Activated CD8-positive, alpha-beta memory T cell treated with anti-CD3 and anti-CD28 coated beads, Interleukin-2, amount 10 ng/mL, durations not matched to agents 7 days and 5 days (primary cell): ENCODE measurements around the gene TNNC1. TPM values are rescaled to one million over a fixed set of nuclear protein-coding genes. Genes with fewer than 3 reads are reported as not detected.

Source experiments
- ATAC-seq: fragments of 150-1000 bp; cut with Tn5 transposase; one replicate; pipeline ENCODE4 v1.10.0; 2021; ENCODE audit warnings: moderate library complexity
- CTCF ChIA-PET: fragments of 350-600 bp; sonication (Branson Sonifier 250); formaldehyde crosslinking; loops from one replicate; lab custom pipeline; 2021; ENCODE audit warnings: antibody characterized with exemption; lab: Charles Lee
- DNase-seq: peaks from one replicate; pipeline ENCODE4 v3.0.0-alpha.2; 2020
- H3K27ac Mint-ChIP-seq: one replicate; pipeline ENCODE4 v1.8.0; 2021; ENCODE audit warnings: mild to moderate bottlenecking, mixed read lengths
- H3K27me3 Mint-ChIP-seq: one replicate; pipeline ENCODE4 v1.8.0; 2021; ENCODE audit warnings: mixed read lengths
- H3K36me3 Mint-ChIP-seq: one replicate; pipeline ENCODE4 v1.8.0; 2021; ENCODE audit warnings: mild to moderate bottlenecking, mixed read lengths
- H3K4me1 Mint-ChIP-seq: one replicate; pipeline ENCODE4 v1.8.0; 2021; ENCODE audit warnings: mixed read lengths
- H3K4me3 Mint-ChIP-seq: one replicate; pipeline ENCODE4 v1.8.0; 2021; ENCODE audit warnings: mild to moderate bottlenecking, moderate library complexity, mixed read lengths
- H3K9me3 Mint-ChIP-seq: one replicate; pipeline ENCODE4 v1.8.0; 2022; ENCODE audit warnings: low read depth, mixed read lengths
- total RNA-seq, 2 experiments: library from RNA; stranded (reverse); gene quantifications; one replicate each; pipeline ENCODE4 v1.2.3, GENCODE V29; 2021

The TNNC1 gene
- total RNA-seq, 2 experiments from 2014 or later: 1.4 to 2.6 TPM

DNA sequence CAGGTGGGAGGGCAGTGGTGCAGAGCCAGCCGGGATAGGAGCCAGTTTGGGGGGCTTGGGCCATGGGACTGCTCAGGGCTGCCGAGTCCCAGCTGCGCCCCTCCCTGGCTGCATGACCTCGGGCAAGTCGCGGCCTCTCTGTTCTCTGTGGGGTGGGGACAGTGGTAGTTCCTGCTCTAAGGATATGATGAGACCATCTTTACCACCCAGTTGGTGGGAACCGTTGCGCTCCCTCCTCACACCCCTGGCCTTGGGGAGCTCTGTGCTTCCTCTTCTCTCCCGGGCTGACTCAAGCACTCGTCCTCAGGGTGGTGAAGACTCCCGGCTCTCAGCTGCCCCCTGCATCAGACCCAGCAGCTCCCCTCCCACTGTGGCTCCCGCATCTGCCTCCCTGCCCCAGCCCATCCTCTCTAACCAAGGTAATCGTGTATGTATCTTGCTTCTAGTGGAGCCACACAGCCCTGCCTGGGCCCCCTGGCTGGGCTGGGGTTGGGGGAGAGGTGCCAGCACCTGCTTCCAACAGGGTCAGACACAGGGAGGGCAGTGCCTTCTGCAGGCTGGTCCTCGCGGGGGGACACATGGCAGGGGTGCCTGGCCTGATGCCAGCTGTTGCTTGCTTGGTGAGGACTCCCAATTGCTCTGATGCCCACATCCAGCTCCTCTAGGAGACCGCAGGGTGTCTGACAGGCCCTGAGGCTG lies 26.2 kb upstream of the TNNC1 start:
- H3K27ac Mint-ChIP-seq: no peak overlapping the region
- CTCF ChIA-PET: no interaction called here
- no peaks in the 10 kb centered on the region for H3K27me3 Mint-ChIP-seq
- ATAC-seq: no peak
- H3K36me3 Mint-ChIP-seq: peaks cover 33% of the 10 kb centered on the region
- no peaks in the 10 kb centered on the region for H3K4me1 Mint-ChIP-seq
- H3K4me3 Mint-ChIP-seq: no peak overlapping the region
- H3K9me3 Mint-ChIP-seq: no peaks in the 10 kb centered on the region
- DNase-seq: no peak

DNA sequence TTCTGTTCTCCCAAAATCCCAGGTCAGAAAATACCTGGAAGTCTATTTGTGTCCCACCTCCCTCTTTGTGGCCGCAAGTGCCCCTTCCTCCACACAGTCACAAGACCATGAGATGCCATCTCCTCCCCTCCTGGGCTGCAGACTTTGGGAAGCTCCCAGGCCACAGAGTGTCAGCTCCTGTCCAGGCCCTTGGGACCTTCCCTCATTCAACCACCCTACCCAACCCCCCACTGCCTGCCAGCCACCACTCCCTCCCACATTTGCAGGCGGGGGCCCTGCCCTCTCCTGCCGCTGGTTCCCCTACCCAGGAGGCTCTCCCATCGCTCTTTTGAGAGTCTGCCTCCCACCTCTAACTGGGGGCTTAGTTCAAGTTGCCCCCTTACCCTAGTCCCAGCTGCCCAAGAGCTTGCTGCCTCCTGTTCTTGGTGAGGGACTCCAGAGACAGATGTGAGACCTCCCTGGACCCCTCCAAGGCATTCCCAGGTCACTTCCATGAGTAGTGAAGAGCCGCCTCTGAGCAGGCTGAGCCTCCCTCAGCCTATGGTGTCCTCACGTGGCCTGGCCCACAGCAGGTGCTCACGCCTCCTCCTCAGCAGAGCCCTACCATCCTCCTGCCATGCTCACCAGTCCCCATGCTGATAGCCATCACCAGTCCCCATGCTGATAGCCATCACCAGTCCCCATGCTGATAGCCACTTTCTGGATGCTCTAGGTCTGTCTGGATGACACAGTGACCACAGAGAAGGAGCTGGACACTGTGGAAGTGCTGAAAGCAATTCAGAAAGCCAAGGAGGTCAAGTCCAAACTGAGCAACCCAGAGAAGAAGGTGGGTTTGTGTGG lies 25.4 kb upstream of the TNNC1 start:
- Mint-ChIP-seq H3K9me3 (no peaks in the 10 kb centered on the region), H3K4me1 (no peaks in the 10 kb centered on the region), H3K4me3 (no peak overlapping the region), H3K27me3 (no peaks in the 10 kb centered on the region), H3K36me3 (peaks cover 36% of the 10 kb centered on the region), H3K27ac (no peak overlapping the region)
- no peak for ATAC-seq
- CTCF ChIA-PET: interaction anchor here (0.6 kb wide), 1 partner anchor 63 kb away, joined by 3 read pairs; no protein-coding TSS in a partner anchor
- DNase-seq: no peak

DNA sequence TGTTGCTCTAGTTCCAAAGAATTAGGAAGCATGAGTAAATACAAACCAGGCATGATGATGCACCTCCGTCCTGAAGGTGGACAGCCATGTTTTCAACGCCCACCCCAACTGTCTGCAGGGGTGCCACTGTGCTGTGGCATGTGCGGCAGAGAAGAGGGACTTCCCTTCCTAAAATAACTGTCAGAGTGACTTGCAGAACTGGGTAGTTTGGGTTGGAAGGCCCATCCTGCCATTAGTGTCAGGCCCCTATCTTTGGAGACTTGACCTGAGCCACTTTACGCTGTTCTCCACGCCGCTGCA lies 23.9 kb upstream of the TNNC1 start:
- Mint-ChIP-seq H3K9me3 (no peaks in the 10 kb centered on the region), H3K27me3 (no peaks in the 10 kb centered on the region), H3K4me3 (no peak overlapping the region), H3K36me3 (peaks cover 49% of the 10 kb centered on the region), H3K4me1 (no peaks in the 10 kb centered on the region), H3K27ac (no peak overlapping the region)
- no peak for DNase-seq
- no peak for ATAC-seq
- CTCF ChIA-PET: no interaction called here

DNA sequence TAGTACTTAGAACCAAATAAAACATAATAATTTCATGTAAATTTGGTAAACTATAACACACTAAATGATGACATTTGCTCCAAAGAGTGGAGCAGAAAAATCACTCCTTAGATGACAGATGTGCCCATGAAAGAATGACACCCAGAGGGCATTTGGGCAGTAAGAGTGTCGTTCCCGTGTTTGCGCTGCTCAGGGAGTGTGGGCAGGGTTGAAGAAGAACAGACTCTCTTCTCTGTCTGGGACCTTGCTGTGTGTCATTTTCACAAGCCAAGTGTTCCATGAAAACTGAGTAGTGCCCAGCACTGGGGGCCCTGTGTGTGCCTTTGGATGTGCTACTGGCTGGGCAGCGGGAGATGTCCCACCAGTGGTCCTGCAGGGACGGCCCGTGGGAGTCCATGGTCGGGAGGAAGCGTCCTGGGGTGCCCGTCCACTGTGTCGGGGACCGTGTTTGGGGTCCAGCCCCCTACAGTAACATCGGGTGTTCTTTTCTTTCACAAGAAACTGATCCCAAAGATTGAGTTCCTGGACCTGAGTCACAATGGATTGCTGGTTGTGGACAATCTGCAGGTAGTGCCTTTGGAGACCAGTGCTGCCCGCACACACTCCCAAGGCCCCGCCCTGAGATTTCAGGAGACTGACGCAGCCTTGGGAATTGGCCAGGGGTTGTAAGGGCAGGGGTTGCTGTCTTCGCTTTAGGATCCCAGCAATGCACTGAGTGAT lies 23.4 kb upstream of the TNNC1 start:
- H3K4me3 Mint-ChIP-seq: no peak overlapping the region
- ATAC-seq (no peak), DNase-seq (no peak)
- no peaks in the 10 kb centered on the region for H3K4me1 Mint-ChIP-seq
- no peaks in the 10 kb centered on the region for H3K9me3 Mint-ChIP-seq
- H3K27me3 Mint-ChIP-seq: no peaks in the 10 kb centered on the region
- peaks cover 51% of the 10 kb centered on the region for H3K36me3 Mint-ChIP-seq
- CTCF ChIA-PET: no interaction called here
- H3K27ac Mint-ChIP-seq: no peak overlapping the region

DNA sequence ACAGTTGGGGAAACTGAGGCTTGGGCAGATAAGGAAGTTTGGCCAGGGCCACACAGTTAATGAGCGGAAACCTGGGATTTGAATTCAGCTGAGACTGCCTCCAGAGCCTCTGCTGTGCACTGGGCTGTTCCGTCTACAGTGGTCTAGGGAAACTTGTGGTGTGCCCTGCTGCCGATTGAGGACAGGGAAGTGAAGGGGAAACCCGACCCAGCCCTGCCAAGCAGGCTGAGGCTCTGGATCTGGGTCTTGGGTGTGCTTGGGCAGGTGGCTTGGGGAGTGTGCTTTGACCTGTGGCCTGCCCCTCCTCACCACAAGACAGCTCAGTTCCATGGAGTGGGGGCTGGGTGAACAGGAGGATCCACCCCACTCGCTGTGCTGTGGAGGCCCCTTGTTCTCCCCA lies 19.2 kb upstream of the TNNC1 start:
- Mint-ChIP-seq H3K4me3 (no peak overlapping the region), H3K4me1 (peaks cover 2% of the 10 kb centered on the region), H3K27me3 (no peaks in the 10 kb centered on the region), H3K27ac (no peak overlapping the region), H3K9me3 (no peaks in the 10 kb centered on the region), H3K36me3 (peaks cover 37% of the 10 kb centered on the region)
- CTCF ChIA-PET: no interaction called here
- no peak for DNase-seq
- ATAC-seq: no peak

DNA sequence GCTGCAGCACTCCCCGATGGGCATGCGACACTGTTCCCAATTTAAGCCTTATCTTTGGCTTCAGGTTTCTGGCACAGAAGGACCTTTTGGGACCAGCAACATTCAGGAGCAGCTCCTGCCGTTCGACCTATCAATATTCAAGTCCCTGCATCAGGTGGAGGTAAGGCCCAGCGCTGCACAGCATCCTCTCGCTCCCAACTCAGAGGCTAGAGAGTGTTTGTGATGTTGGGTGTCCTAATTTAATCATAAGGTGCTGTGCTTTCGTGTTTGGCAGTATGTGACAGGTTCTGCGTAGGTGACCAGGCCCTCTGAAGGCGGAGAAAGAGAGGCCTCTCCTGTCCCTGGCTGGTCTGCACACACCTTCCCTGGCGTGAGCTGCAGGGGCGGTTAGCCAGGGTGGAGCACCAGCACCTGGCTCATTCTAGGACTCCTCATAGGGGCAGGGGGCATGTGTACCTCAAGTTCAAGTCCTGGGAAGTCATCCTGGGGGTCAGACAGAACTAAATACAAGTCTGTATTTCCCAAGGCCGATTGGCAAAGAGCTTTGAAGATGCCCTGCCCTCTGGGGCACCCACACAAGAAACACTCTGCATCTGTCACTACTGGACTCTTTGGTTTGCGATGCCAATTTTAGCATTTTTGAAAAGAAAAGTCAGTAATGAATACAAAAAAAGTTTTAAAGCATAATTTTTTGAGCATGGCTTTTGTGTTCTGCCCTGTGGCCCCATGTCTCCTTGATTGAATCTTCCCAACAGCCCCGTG lies 18.6 kb upstream of the TNNC1 start:
- peaks cover 33% of the 10 kb centered on the region for H3K36me3 Mint-ChIP-seq
- no peak for DNase-seq
- H3K9me3 Mint-ChIP-seq: no peaks in the 10 kb centered on the region
- H3K27me3 Mint-ChIP-seq: no peaks in the 10 kb centered on the region
- H3K27ac Mint-ChIP-seq: no peak overlapping the region
- H3K4me3 Mint-ChIP-seq: no peak overlapping the region
- CTCF ChIA-PET: no interaction called here
- no peak for ATAC-seq
- peaks cover 2% of the 10 kb centered on the region for H3K4me1 Mint-ChIP-seq

DNA sequence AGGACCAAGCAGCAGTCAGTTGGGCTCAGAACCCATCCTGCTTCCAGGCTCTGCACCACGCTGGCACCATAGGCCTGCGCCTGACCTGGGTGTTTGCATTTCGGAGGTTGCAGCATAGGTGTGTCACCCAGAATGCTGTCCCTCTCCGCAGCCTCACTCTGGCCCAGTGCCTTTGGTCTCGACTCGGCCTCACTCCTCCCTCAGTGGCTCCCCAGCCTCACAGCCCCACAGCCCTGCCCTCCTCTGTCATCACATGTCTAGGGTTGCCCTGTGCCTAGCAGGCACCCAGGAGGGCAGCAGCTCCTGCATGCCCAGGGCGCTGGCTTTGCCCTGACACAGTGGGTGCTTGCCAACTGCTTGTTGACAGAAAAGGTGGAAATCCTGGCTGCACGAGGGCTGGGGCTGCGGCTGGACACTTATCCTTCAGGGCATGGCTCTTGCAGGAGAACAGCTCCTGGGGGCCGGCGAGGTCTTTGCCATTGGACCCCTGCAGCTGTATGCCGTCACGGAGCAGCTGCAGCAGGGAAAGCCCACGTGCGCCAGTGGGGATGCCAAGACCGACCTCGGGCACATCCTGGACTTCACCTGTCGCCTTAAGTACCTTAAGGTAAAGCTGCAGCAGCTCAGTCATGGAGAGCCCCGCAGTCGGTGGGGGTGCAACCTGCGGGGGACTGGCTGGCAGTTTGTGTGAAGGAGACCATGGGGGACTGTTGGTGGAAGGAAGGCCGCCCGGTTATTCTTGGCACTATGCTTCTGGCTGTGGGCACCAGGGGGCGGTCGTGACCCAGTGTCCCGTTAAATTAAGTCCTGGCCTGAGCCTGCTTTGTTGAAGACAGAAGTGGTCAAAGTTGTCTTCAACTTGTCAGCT lies 17.8 kb upstream of the TNNC1 start:
- peak; percentile 33 for ATAC-seq
- CTCF ChIA-PET: interaction anchor here (1.1 kb wide), 1 partner anchor 25 kb away, joined by 3 read pairs; no protein-coding TSS in a partner anchor
- peaks cover 2% of the 10 kb centered on the region for H3K4me1 Mint-ChIP-seq
- no peak overlapping the region for H3K4me3 Mint-ChIP-seq
- no peak for DNase-seq
- no peak overlapping the region for H3K27ac Mint-ChIP-seq
- no peaks in the 10 kb centered on the region for H3K9me3 Mint-ChIP-seq
- peaks cover 33% of the 10 kb centered on the region for H3K36me3 Mint-ChIP-seq
- H3K27me3 Mint-ChIP-seq: no peaks in the 10 kb centered on the region

DNA sequence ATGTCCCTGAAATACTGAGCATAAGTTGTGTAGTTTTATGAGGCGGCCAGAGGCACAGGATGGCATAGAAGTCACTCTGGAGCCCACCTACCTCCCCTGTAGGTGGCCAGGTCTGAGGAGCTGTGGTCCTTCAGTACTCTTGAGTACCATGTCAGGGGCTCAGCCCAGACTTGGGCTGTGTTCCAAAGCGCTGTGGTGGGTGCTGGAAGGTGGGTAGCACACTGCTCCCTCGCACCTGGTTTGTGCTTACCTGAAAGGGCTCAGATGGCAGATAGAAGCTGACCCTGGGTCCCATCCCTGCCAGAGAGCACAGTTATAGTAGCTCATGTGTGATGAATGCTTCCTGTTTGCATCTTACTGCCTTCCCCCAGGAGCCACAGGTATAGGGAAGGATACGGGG lies 17.1 kb upstream of the TNNC1 start:
- Mint-ChIP-seq H3K4me1 (peaks cover 2% of the 10 kb centered on the region), H3K4me3 (no peak overlapping the region), H3K9me3 (no peaks in the 10 kb centered on the region), H3K27ac (no peak overlapping the region), H3K27me3 (no peaks in the 10 kb centered on the region), H3K36me3 (peaks cover 30% of the 10 kb centered on the region)
- ATAC-seq: no peak
- no peak for DNase-seq
- CTCF ChIA-PET: interaction anchor here (1.1 kb wide), 1 partner anchor 24 kb away, joined by 3 read pairs; no protein-coding TSS in a partner anchor

DNA sequence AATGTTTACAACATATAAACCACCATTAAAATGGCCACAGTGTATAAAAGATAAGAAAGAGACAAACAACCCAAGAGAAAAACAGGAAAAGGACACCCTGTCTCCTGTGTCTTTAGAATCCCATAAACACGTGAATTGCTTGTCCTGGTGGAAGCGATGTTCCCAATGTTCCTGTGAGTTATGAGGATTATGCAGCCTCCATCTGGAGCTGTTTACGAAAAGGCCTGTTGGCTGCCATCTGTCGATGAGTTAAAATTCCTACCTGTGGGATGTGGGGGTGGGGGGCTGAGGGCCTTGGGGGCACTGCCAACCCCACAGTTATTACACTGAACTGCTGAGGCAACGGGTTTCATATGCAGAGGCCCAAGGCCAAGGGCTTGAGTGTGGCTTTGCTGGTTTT lies 15.2 kb upstream of the TNNC1 start:
- H3K4me1 Mint-ChIP-seq: peaks cover 2% of the 10 kb centered on the region
- no peak overlapping the region for H3K27ac Mint-ChIP-seq
- no peaks in the 10 kb centered on the region for H3K27me3 Mint-ChIP-seq
- DNase-seq (no peak), ATAC-seq (no peak)
- peaks cover 21% of the 10 kb centered on the region for H3K36me3 Mint-ChIP-seq
- CTCF ChIA-PET: no interaction called here
- H3K9me3 Mint-ChIP-seq: no peaks in the 10 kb centered on the region
- H3K4me3 Mint-ChIP-seq: no peak overlapping the region

DNA sequence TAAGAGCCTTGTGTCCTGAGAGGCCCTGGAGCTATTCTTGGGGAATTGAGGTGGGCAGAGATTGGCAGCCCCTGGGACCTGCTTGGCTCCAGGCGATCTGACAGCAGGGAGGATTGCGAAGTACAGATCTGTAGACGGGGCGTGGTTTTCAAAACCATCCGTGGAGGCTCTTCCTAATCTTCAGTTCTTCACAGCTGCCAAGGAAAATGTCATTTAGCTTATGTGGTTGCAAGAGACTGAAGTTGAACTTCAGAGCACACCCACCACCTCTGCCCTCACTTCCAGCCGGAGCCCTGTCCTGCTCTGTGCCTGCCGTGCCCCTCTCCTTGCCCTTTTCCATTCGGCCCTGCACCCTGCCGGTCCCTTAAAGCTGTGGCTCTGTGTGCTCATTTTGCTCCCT lies 14.5 kb upstream of the TNNC1 start:
- peaks cover 16% of the 10 kb centered on the region for H3K36me3 Mint-ChIP-seq
- no peak for ATAC-seq
- no peaks in the 10 kb centered on the region for H3K9me3 Mint-ChIP-seq
- CTCF ChIA-PET: interaction anchor here (0.8 to 1.6 kb wide), 2 partner anchors 9 to 22 kb away, joined by 3 to 4 read pairs; no protein-coding TSS in a partner anchor
- DNase-seq: no peak
- H3K27me3 Mint-ChIP-seq: no peaks in the 10 kb centered on the region
- H3K27ac Mint-ChIP-seq: no peak overlapping the region
- H3K4me3 Mint-ChIP-seq: no peak overlapping the region
- H3K4me1 Mint-ChIP-seq: peaks cover 3% of the 10 kb centered on the region

DNA sequence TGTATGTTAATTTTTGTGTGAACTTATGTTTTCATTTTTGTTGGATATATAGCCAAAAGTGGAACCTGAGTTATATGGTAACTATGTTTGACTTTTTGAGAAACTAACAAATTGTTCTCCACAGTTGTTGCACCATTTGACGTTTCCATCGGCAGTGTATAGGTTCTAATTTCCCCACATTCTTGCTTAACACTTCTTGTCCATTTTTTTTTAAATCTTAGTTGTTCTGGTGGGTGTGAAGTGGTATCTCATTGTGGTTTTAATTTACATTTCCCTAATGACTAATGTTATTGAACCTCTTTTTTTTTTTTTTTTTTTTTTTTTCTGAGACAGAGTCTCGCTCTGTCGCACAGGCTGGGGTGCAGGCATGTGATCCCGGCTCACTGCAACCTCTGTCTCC lies 9.6 kb upstream of the TNNC1 start:
- Mint-ChIP-seq H3K36me3 (peaks cover 18% of the 10 kb centered on the region), H3K9me3 (no peaks in the 10 kb centered on the region), H3K4me3 (no peak overlapping the region), H3K27me3 (no peaks in the 10 kb centered on the region), H3K4me1 (peaks cover 9% of the 10 kb centered on the region), H3K27ac (no peak overlapping the region)
- ATAC-seq (no peak), DNase-seq (no peak)
- CTCF ChIA-PET: no interaction called here

DNA sequence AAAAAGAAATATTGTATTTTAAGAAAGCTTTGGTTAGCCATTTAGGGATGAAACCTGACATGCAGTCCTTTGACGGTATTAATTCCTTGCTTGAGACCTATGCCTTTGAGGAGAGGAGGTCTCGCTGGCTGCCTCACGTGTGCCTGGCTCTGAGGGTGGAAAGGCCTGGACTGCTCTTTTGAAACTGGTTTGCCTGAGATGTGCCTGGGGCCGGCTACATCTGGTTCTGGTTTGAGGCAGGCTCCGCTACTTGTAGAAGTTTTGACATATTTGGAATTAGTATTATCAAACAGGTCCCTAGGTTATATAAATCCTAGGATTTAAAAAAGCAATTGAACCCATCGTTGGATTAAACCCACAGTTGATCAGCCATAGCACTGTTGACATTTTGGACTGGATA lies 8.0 kb upstream of the TNNC1 start:
- CTCF ChIA-PET: interaction anchor here (2.0 kb wide), 1 partner anchor 50 kb away, joined by 4 read pairs; no protein-coding TSS in a partner anchor
- peaks cover 18% of the 10 kb centered on the region for H3K36me3 Mint-ChIP-seq
- ATAC-seq: no peak
- no peaks in the 10 kb centered on the region for H3K27me3 Mint-ChIP-seq
- H3K9me3 Mint-ChIP-seq: no peaks in the 10 kb centered on the region
- DNase-seq: no peak
- no peak overlapping the region for H3K4me3 Mint-ChIP-seq
- no peak overlapping the region for H3K27ac Mint-ChIP-seq
- H3K4me1 Mint-ChIP-seq: peaks cover 22% of the 10 kb centered on the region
